Naive thymus-derived CD4-positive, alpha-beta T cell (primary cell): ENCODE data around the gene SBK1. TPM values are rescaled to one million over a fixed set of nuclear protein-coding genes. Genes with fewer than 3 reads are reported as not detected.
"Not testable (repeated sequence)": the region's sequence is repeated elsewhere in the genome, so short reads cannot be mapped to it uniquely, and the experiment has no call there.

Experiments
- ATAC-seq: fragments of 150-1000 bp; cut with Tn5 transposase; 2 replicates; pipeline ENCODE4 v1.10.0; 2021; ENCODE audit warnings: mild to moderate bottlenecking, moderate library complexity
- CTCF ChIA-PET: fragments of 350-600 bp; sonication (Branson Sonifier 250); formaldehyde crosslinking; loops from one replicate; lab custom pipeline; 2021; ENCODE audit warnings: antibody characterized with exemption; lab: Charles Lee
- POLR2A ChIA-PET: fragments of 350-600 bp; sonication (Branson Sonifier 250); formaldehyde crosslinking; loops from one replicate; lab custom pipeline; 2021; ENCODE audit warnings: antibody characterized with exemption, inconsistent platforms; lab: Charles Lee
- DNase-seq, 9 donors: peaks; one replicate each; pipeline versions ENCODE4 v3.0.0 to v3.0.0-alpha.2; 2020 to 2022; ENCODE audit warnings: mixed read lengths in 1 of 9
- H3K27ac ChIP-seq: one replicate; pipeline ENCODE4 v1.7.0; 2013; ENCODE audit warnings: mild to moderate bottlenecking, low read depth, low read length, moderate library complexity
- H3K27me3 ChIP-seq, 2 donors: one replicate each; pipeline ENCODE4 v1.7.0; 2013; ENCODE audit warnings: low read length in 2 of 2, mild to moderate bottlenecking in 2 of 2, moderate library complexity in 2 of 2; ENCODE audit not compliant: control insufficient read depth in 2 of 2, insufficient read depth in 2 of 2
- H3K36me3 ChIP-seq, 3 experiments: 1 replicate in 2 of 3; 2 replicates in 1 of 3; pipeline ENCODE4 v1.7.0; 2013; ENCODE audit warnings: low read length in 3 of 3, mild to moderate bottlenecking in 3 of 3, moderate library complexity in 1 of 3; ENCODE audit not compliant: insufficient read depth in 3 of 3, control insufficient read depth in 2 of 3
- H3K4me1 ChIP-seq, 2 donors: one replicate each; pipeline ENCODE4 v1.7.0; 2013; ENCODE audit warnings: low read length in 2 of 2, mild to moderate bottlenecking in 2 of 2, moderate library complexity in 1 of 2; ENCODE audit not compliant: control insufficient read depth in 2 of 2, insufficient read depth in 2 of 2
- H3K4me3 ChIP-seq: 2 replicates; pipeline ENCODE4 v1.7.0; 2013; ENCODE audit warnings: mild to moderate bottlenecking, low read length
- H3K9me3 ChIP-seq, 3 experiments: 1 replicate in 2 of 3; 2 replicates in 1 of 3; pipeline ENCODE4 v1.7.0; 2013; ENCODE audit warnings: low read length in 3 of 3; ENCODE audit not compliant: control insufficient read depth in 2 of 3
- H3K27ac Mint-ChIP-seq, 9 donors: one replicate each; pipeline ENCODE4 v1.8.0; 2020 to 2022; ENCODE audit warnings: mixed read lengths in 9 of 9, mild to moderate bottlenecking in 8 of 9, moderate library complexity in 5 of 9, inconsistent platforms in 2 of 9
- H3K27me3 Mint-ChIP-seq, 5 donors: one replicate each; pipeline ENCODE4 v1.8.0; 2021 to 2022; ENCODE audit warnings: mixed read lengths in 5 of 5, mild to moderate bottlenecking in 1 of 5
- H3K36me3 Mint-ChIP-seq, 5 donors: one replicate each; pipeline ENCODE4 v1.8.0; 2020 to 2022; ENCODE audit warnings: mixed read lengths in 5 of 5, mild to moderate bottlenecking in 3 of 5, inconsistent platforms in 1 of 5
- H3K4me1 Mint-ChIP-seq, 7 donors: one replicate each; pipeline ENCODE4 v1.8.0; 2020 to 2022; ENCODE audit warnings: mixed read lengths in 7 of 7, mild to moderate bottlenecking in 3 of 7, inconsistent platforms in 1 of 7
- H3K4me3 Mint-ChIP-seq, 10 donors: one replicate each; pipeline ENCODE4 v1.8.0; 2020 to 2022; ENCODE audit warnings: mild to moderate bottlenecking in 10 of 10, mixed read lengths in 10 of 10, moderate library complexity in 6 of 10, inconsistent platforms in 2 of 10
- H3K9me3 Mint-ChIP-seq, 11 donors: one replicate each; pipeline ENCODE4 v1.8.0; 2020 to 2022; ENCODE audit warnings: mixed read lengths in 11 of 11, mild to moderate bottlenecking in 4 of 11, inconsistent platforms in 1 of 11, moderate library complexity in 1 of 11
- intact Hi-C, 2 donors: fragments of 100-400 bp; cut with micrococcal nuclease; formaldehyde crosslinking; loops; one replicate each; pipeline ENCODE4 v1.15.1; 2023
- polyA plus RNA-seq, 2 donors: library from polyadenylated mRNA; unstranded; fragments of 300-500 nt; fragmentation: Illumina TruSeq; gene quantifications; one replicate each; pipeline ENCODE4 v1.2.3, GENCODE V29; 2021
- total RNA-seq, 6 experiments: library from RNA in 5 of 6; stranded (reverse) in 5 of 6; gene quantifications; 1 replicate in 5 of 6; 2 replicates in 1 of 6; pipeline ENCODE4 v1.2.3 and lab custom pipeline; 2021 to 2026

The SBK1 gene
- total RNA-seq (10 to 100 TPM in 4 of 5 experiments, 1 to 10 TPM in 1; 6.0 to 19.9 (median 17.9) TPM), polyA plus RNA-seq (10 to 100 TPM in 1 of 2 donors, 1 to 10 TPM in 1; 4.2 to 10.0 TPM), total RNA-seq (lab: John Stamatoyannopoulos, UW) (22.9 reads per million, percentile 53 among the genes with 10 or more reads in this experiment)

GRCh38 chr16:28291651-28292626 lies at the start of gene SBK1:
Gene SBK1, plus strand, starts transcription at chr16:28292525. Its CDS starts 24,867 bp downstream, at chr16:28317392.
- H3K9me3 ChIP-seq = no peaks in the 10 kb centered on the region
- intact Hi-C loops = loop anchor here (1.0 to 2.0 kb wide), 6 partner anchors 15 to 262 kb away; partner anchors contain the start of genes CLN3 (in 1 of the 2) and XPO6 (in 1 of the 2)
- peak within 1 kb of the TSS; percentile 93 to 97 (median 96) for H3K4me3 Mint-ChIP-seq
- peaks cover 0 to 27% (median 0%) of the 10 kb centered on the region in 5 donors for H3K27me3 Mint-ChIP-seq
- H3K27ac Mint-ChIP-seq = peak within 1 kb of the TSS; percentile 78 to 96 (median 88)
- no peaks in the 10 kb centered on the region for H3K27me3 ChIP-seq
- DNase-seq (peak; percentile 75 to 90 (median 87)), ATAC-seq (peak; percentile 97)
- H3K4me1 ChIP-seq = peaks cover 48 to 58% of the 10 kb centered on the region in 2 donors
- H3K36me3 Mint-ChIP-seq = peaks cover 0 to 8% (median 0%) of the 10 kb centered on the region in 5 donors
- ChIA-PET POLR2A (interaction anchor here (0.6 to 12.2 kb wide), 13 partner anchors 8 to 694 kb away, joined by 3 to 205 read pairs (median 4); no protein-coding TSS in a partner anchor), CTCF (interaction anchor here (0.9 to 3.2 kb wide), 4 partner anchors 15 to 25 kb away, joined by 3 to 12 read pairs (median 4); no protein-coding TSS in a partner anchor)
- H3K27ac ChIP-seq = peak within 1 kb of the TSS; percentile 87
- H3K36me3 ChIP-seq = peaks cover 0 to 3% (median 0%) of the 10 kb centered on the region in 3 experiments
- H3K4me3 ChIP-seq = peak within 1 kb of the TSS; percentile 94
- H3K9me3 Mint-ChIP-seq = peaks cover 0 to 3% (median 0%) of the 10 kb centered on the region in 11 donors
- H3K4me1 Mint-ChIP-seq = peaks cover 47 to 75% (median 68%) of the 10 kb centered on the region in 7 donors

DNA sequence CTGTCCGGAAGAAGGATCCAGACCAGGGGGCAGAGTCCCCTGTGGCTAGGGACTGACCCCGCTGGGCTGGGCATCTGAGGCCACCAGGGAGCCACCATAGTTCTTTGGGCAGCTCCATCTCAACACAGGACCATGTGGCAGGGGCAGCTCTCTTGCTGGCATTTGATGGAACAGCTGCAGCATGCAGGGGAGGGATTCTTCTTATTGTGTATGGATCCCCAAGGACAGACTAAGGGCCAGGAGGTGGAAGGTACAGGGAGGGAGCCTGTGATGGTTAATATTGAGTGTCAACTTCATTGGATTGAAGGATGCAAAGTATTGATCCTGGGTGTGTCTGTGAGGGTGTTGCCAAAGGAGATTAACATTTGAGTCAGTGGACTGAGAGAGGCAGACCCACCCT lies 42.8 kb upstream of the SBK1 start:
- DNase-seq, ATAC-seq, H3K27me3 ChIP-seq, H3K36me3 Mint-ChIP-seq, H3K27ac Mint-ChIP-seq, H3K36me3 ChIP-seq, H3K27ac ChIP-seq, H3K9me3 ChIP-seq, H3K4me1 Mint-ChIP-seq, intact Hi-C loops, H3K4me3 Mint-ChIP-seq, H3K4me3 ChIP-seq, CTCF ChIA-PET, H3K4me1 ChIP-seq: not testable (repeated sequence)
- POLR2A ChIA-PET = interaction anchor here (0.7 kb wide), 1 partner anchor 101 kb away, joined by 3 read pairs; no protein-coding TSS in a partner anchor
- Mint-ChIP-seq H3K27me3 (peaks cover 0 to 12% (median 0%) of the 10 kb centered on the region in 5 donors), H3K9me3 (peaks cover 0 to 16% (median 3%) of the 10 kb centered on the region in 11 donors)

DNA sequence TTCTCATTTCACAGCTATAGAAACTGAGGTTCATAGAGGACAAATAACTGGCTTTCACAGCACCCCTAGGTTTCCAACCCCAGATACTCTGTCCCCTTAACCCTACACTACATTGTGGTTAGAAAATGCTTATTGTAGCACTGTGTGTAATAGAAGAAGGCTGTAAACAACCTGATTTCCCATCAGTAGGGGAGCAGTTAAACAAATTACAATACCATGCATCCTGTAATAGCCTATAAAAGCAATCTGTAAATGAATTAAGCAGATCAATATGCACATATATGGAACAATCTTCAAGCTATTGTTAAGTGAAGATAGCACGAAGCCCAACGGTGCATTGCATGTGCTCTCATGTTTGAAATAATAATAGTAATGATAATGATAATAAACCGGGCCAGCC lies 41.3 kb upstream of the SBK1 start:
- H3K4me3 Mint-ChIP-seq = no peak overlapping the region
- Histone ChIP-seq H3K27ac (no peak overlapping the region), H3K36me3 (no peaks in the 10 kb centered on the region)

GRCh38 chr16:28254158-28254557 lies 38.2 kb upstream of the SBK1 start:
- Histone ChIP-seq H3K27ac (no peak overlapping the region), H3K4me3 (no peak overlapping the region), H3K27me3 (no peaks in the 10 kb centered on the region), H3K36me3 (no peaks in the 10 kb centered on the region), H3K9me3 (no peaks in the 10 kb centered on the region), H3K4me1 (peaks cover 0 to 1% of the 10 kb centered on the region in 2 donors)
- ATAC-seq (no peak), DNase-seq (no peak)
- H3K4me1 Mint-ChIP-seq = peaks cover 0 to under 1% (median 0%) of the 10 kb centered on the region in 7 donors
- CTCF ChIA-PET = interaction anchor here (0.6 kb wide), 1 partner anchor 114 kb away, joined by 5 read pairs; no protein-coding TSS in a partner anchor
- H3K36me3 Mint-ChIP-seq = peaks cover 0 to 7% (median 0%) of the 10 kb centered on the region in 5 donors
- H3K9me3 Mint-ChIP-seq = peaks cover 0 to 16% (median 3%) of the 10 kb centered on the region in 11 donors
- H3K4me3 Mint-ChIP-seq = no peak overlapping the region
- intact Hi-C loops = no loop called here
- H3K27me3 Mint-ChIP-seq = peaks cover 0 to 12% (median 0%) of the 10 kb centered on the region in 5 donors
- POLR2A ChIA-PET = no interaction called here
- peak overlapping the region in 1 of 9 donors; percentile 72 for H3K27ac Mint-ChIP-seq

More for the DNA sequence above, 41.3 kb upstream of the SBK1 start:
- no peak for ATAC-seq
- Histone ChIP-seq H3K27me3 (no peaks in the 10 kb centered on the region), H3K4me3 (no peak overlapping the region), H3K9me3 (no peaks in the 10 kb centered on the region), H3K4me1 (no peaks in the 10 kb centered on the region)
- H3K4me1 Mint-ChIP-seq = no peaks in the 10 kb centered on the region
- ChIA-PET CTCF (no interaction called here), POLR2A (no interaction called here)
- peaks cover 0 to 12% (median 0%) of the 10 kb centered on the region in 5 donors for H3K27me3 Mint-ChIP-seq
- intact Hi-C loops = no loop called here
- peaks cover 0 to 16% (median 3%) of the 10 kb centered on the region in 11 donors for H3K9me3 Mint-ChIP-seq
- peaks cover 0 to 7% (median 0%) of the 10 kb centered on the region in 5 donors for H3K36me3 Mint-ChIP-seq
- no peak overlapping the region for H3K27ac Mint-ChIP-seq
- DNase-seq = no peak

- H3K9me3 Mint-ChIP-seq = peaks cover 0 to 16% (median 3%) of the 10 kb centered on the region in 11 donors
- ATAC-seq (no peak), DNase-seq (no peak)
- no peaks in the 10 kb centered on the region for H3K9me3 ChIP-seq
- intact Hi-C loops = no loop called here
- no peaks in the 10 kb centered on the region for H3K36me3 ChIP-seq
- H3K4me3 Mint-ChIP-seq = no peak overlapping the region
- POLR2A ChIA-PET = no interaction called here
- H3K27me3 Mint-ChIP-seq = peaks cover 0 to 12% (median 0%) of the 10 kb centered on the region in 5 donors
- CTCF ChIA-PET = no interaction called here
- H3K27me3 ChIP-seq = no peaks in the 10 kb centered on the region
- peaks cover 0 to 9% of the 10 kb centered on the region in 2 donors for H3K4me1 ChIP-seq
- H3K4me3 ChIP-seq = no peak overlapping the region
- no peak overlapping the region for H3K27ac Mint-ChIP-seq
- H3K36me3 Mint-ChIP-seq = peaks cover 0 to 7% (median 0%) of the 10 kb centered on the region in 5 donors
- H3K27ac ChIP-seq = no peak overlapping the region
- H3K4me1 Mint-ChIP-seq = peaks cover 5 to 14% (median 9%) of the 10 kb centered on the region in 7 donors
Observed at GRCh38 chr16:28255838-28256237, 36.5 kb upstream of the SBK1 start.

DNA sequence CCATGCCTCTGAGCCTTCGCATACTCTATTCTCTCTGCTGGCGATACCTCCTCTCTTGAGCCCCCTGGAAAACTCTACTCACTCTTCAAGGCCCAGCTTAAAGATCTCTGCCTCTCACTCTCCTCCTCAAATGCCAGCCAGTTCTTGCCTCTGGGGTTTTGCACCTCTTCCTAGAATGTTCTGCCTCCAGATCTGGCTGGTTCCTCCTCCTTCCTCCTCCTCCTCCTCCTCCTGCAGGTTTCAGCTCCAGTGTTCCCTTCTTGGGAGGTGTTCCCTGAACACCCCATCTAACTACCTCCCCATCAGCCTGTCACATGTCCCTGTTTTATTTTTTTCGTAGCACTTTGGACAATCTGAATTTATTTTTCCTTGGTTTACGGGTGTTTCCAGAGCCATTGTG lies 35.1 kb upstream of the SBK1 start:
- H3K27ac Mint-ChIP-seq = peak overlapping the region in 2 of 9 donors; percentile 14 to 33
- no peak for ATAC-seq
- no peak overlapping the region for H3K27ac ChIP-seq
- DNase-seq = no peak
- peaks cover 0 to 11% (median under 1%) of the 10 kb centered on the region in 11 donors for H3K9me3 Mint-ChIP-seq
- intact Hi-C loops = no loop called here
- H3K4me3 ChIP-seq = no peak overlapping the region
- peaks cover 0 to 8% (median 0%) of the 10 kb centered on the region in 5 donors for H3K27me3 Mint-ChIP-seq
- H3K4me1 Mint-ChIP-seq = peaks cover 5 to 16% (median 9%) of the 10 kb centered on the region in 7 donors
- H3K27me3 ChIP-seq = no peaks in the 10 kb centered on the region
- no peaks in the 10 kb centered on the region for H3K36me3 ChIP-seq
- H3K36me3 Mint-ChIP-seq = peaks cover 0 to 7% (median 0%) of the 10 kb centered on the region in 5 donors
- no peak overlapping the region for H3K4me3 Mint-ChIP-seq
- ChIA-PET CTCF (interaction anchor here (1.4 kb wide), 1 partner anchor 38 kb away, joined by 3 read pairs; no protein-coding TSS in a partner anchor), POLR2A (interaction anchor here (0.9 kb wide), 1 partner anchor 14 kb away, joined by 4 read pairs; no protein-coding TSS in a partner anchor)
- H3K9me3 ChIP-seq = no peaks in the 10 kb centered on the region
- H3K4me1 ChIP-seq = peaks cover 0 to 9% of the 10 kb centered on the region in 2 donors
